ENCODE data around the gene TAGLN3. TPM values are rescaled to one million over a fixed set of nuclear protein-coding genes. Genes with fewer than 3 reads are reported as not detected.
"Not testable (repeated sequence)": the region's sequence is repeated elsewhere in the genome, so short reads cannot be mapped to it uniquely, and the experiment has no call there.

TAGLN3 gene
- total and polyA plus RNA-seq, 2 experiments from 2014 or later, result 0.61 TPM; not detected in 1

DNA sequence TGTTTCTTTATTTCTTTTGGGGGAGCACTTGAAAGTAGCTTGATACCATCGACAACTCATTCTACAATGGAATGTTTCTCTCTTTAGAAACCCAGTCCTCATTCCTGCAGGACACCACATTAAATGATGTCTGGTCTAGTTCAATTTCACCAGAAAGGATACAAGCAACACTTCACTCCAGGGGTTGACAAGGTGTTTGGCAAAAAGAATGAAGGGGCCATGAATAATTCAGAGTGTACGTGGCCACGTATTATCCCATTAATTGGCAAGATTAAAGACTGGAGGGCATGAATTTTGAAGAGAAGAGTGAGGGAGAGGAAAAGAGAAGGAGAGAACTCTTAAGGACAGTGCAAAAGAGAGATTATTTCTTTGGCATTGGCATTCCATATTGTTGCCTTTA lies 36.5 kb downstream of the TAGLN3 start:
- Histone ChIP-seq H3K36me3 (ENCODE audit: low read depth) (no peaks in the 10 kb centered on the region), H3K9ac (no peak overlapping the region), H3K9me3 (ENCODE audit: low read depth) (no peaks in the 10 kb centered on the region), H2AFZ (no peak overlapping the region), H4K20me1 (ENCODE audit: insufficient read depth) (no peaks in the 10 kb centered on the region), H3K9me2 (ENCODE audit: insufficient read depth) (no peaks in the 10 kb centered on the region), H3K4me2 (ENCODE audit: unreplicated experiment) (no peak overlapping the region), H3K79me2 (ENCODE audit: insufficient read depth) (no peaks in the 10 kb centered on the region), H3K27me3 (replicated peaks; ENCODE audit: insufficient read depth) (no peaks in the 10 kb centered on the region), H3K27ac (no peak overlapping the region), H3K4me1 (ENCODE audit: insufficient read depth) (peaks cover 13% of the 10 kb centered on the region; the same call in 1 of the 2 replicates), H3K4me3 (no peak overlapping the region), H3F3A (ENCODE audit: insufficient read depth) (peaks cover 5% of the 10 kb centered on the region; the same call in 1 of the 2 replicates)
- in situ Hi-C loops (cut with MboI), result no loop called here
- DNase-seq, result no peak
- WGBS, 2 experiments (ENCODE audit: low coverage in 1 of 2, low lambda C conversion rate in 2 of 2, missing lambda C conversion rate in 2 of 2), result 49 to 54% methylated on average over 3 of the region's 3 CpGs
- TF ChIP-seq EZH2 (IDR thresholded peaks at IDR 0.05; ENCODE audit: insufficient read depth, poor library complexity, severe bottlenecking), result no peak
- no peak for TF ChIP-seq EZH2phosphoT487 (IDR thresholded peaks at IDR 0.05; ENCODE audit: insufficient read depth, low read depth)

DNA sequence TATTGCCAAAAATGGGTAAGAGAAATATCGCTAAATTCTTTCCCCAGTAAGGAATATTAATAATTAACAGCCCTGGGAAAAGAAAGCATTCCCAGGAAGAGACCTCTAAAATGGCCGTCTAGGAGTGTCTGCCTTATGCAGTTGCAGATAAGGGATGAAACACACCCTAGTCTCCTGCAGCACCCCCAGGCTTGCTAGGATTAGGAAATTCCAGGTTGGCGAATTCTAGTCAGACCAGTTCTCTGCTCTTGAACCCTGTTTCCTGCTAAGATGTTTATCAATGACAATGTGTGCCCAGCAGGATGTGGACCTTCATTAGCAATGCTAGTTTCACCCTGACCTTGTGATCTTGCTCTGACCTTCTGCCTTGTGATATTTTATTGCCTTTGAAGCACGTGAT lies 38.5 kb downstream of the TAGLN3 start:
- H3K9me3 ChIP-seq (ENCODE audit: low read depth); in situ Hi-C loops (cut with MboI): not testable (repeated sequence)
- 63% methylated on average over 4 of the region's 4 CpGs for WGBS, 2 experiments (ENCODE audit: low coverage in 1 of 2, low lambda C conversion rate in 2 of 2, missing lambda C conversion rate in 2 of 2)

DNA sequence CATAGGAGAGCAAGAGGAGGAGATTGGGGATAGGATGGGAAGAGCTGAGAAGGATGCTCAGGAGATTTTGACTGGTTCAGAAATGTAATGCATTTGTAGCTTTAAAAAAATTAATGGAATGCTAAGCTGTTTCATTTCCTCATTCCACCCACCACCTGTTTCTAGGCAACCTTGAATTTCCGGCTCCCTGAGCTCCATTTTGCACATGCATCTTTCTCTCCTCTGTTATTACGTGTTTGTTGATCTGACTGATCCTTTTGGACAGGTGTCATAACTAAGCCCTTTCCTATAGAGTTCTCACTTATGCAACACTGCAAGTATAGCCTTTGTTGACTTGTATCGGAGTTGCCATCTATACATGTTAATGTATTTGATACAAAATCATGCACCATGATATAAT lies 40.1 kb downstream of the TAGLN3 start:
- Histone ChIP-seq H3K4me2 (ENCODE audit: unreplicated experiment) (no peak overlapping the region), H3K9me3 (ENCODE audit: low read depth) (no peaks in the 10 kb centered on the region), H3K4me3 (no peak overlapping the region), H2AFZ (peak overlapping the region; percentile 61), H3K9ac (no peak overlapping the region), H3K4me1 (ENCODE audit: insufficient read depth) (peaks cover 13% of the 10 kb centered on the region; the same call in 1 of the 2 replicates), H3K36me3 (ENCODE audit: low read depth) (no peaks in the 10 kb centered on the region), H3F3A (ENCODE audit: insufficient read depth) (peaks cover 5% of the 10 kb centered on the region; the same call in 1 of the 2 replicates), H3K27ac (no peak overlapping the region), H3K79me2 (ENCODE audit: insufficient read depth) (no peaks in the 10 kb centered on the region), H3K27me3 (replicated peaks; ENCODE audit: insufficient read depth) (no peaks in the 10 kb centered on the region), H4K20me1 (ENCODE audit: insufficient read depth) (no peaks in the 10 kb centered on the region), H3K9me2 (ENCODE audit: insufficient read depth) (no peaks in the 10 kb centered on the region)
- TF ChIP-seq EZH2phosphoT487 (IDR thresholded peaks at IDR 0.05; ENCODE audit: insufficient read depth, low read depth), result no peak
- no peak for TF ChIP-seq EZH2 (IDR thresholded peaks at IDR 0.05; ENCODE audit: insufficient read depth, poor library complexity, severe bottlenecking)
- in situ Hi-C loops (cut with MboI), result no loop called here
- 13 to 16% methylated on average over 3 of the region's 3 CpGs for WGBS, 2 experiments (ENCODE audit: low coverage in 1 of 2, low lambda C conversion rate in 2 of 2, missing lambda C conversion rate in 2 of 2)
- DNase-seq, result peak; percentile 41

More for the DNA sequence above, 38.5 kb downstream of the TAGLN3 start:
- H4K20me1 ChIP-seq (ENCODE audit: insufficient read depth); H3K9ac ChIP-seq; H3K36me3 ChIP-seq (ENCODE audit: low read depth); H3F3A ChIP-seq (ENCODE audit: insufficient read depth); H3K4me2 ChIP-seq (ENCODE audit: unreplicated experiment); DNase-seq; H3K79me2 ChIP-seq (ENCODE audit: insufficient read depth); H2AFZ ChIP-seq; H3K27ac ChIP-seq; H3K4me3 ChIP-seq; H3K27me3 ChIP-seq (replicated peaks; ENCODE audit: insufficient read depth); H3K9me2 ChIP-seq (ENCODE audit: insufficient read depth): not testable (repeated sequence)
- H3K4me1 ChIP-seq (ENCODE audit: insufficient read depth), result peaks cover 13% of the 10 kb centered on the region; the same call in 1 of the 2 replicates

DNA sequence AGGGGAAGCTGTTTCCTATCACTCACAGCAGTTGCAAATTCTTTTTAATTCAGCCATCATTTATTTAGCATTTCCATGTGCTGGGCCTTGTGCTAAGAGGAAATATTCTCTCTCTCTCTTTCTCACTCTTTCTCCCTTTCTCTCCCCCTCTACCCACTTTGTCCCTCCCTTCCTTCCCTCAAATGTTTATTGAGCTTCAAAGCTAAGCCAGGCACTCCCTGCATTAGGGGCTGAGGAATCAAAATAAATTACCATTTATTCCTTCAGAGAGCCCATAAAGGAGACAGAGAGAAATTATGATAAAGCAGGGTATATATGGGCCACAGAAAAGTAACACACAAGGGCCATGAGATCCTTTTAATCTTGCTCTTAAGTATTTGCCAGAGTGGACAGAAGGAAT lies 42.6 kb downstream of the TAGLN3 start:
- in situ Hi-C loops (cut with MboI), result no loop called here
- Histone ChIP-seq H3K4me3 (no peak overlapping the region), H3K4me2 (ENCODE audit: unreplicated experiment) (no peak overlapping the region), H3F3A (ENCODE audit: insufficient read depth) (peaks cover 5% of the 10 kb centered on the region; the same call in 1 of the 2 replicates), H3K79me2 (ENCODE audit: insufficient read depth) (no peaks in the 10 kb centered on the region), H2AFZ (no peak overlapping the region), H3K9me2 (ENCODE audit: insufficient read depth) (no peaks in the 10 kb centered on the region), H3K27me3 (replicated peaks; ENCODE audit: insufficient read depth) (no peaks in the 10 kb centered on the region), H3K9me3 (ENCODE audit: low read depth) (no peaks in the 10 kb centered on the region), H4K20me1 (ENCODE audit: insufficient read depth) (no peaks in the 10 kb centered on the region), H3K9ac (no peak overlapping the region), H3K27ac (no peak overlapping the region), H3K4me1 (ENCODE audit: insufficient read depth) (peaks cover 13% of the 10 kb centered on the region; the same call in 1 of the 2 replicates), H3K36me3 (ENCODE audit: low read depth) (no peaks in the 10 kb centered on the region)
- DNase-seq, result no peak
- TF ChIP-seq EZH2 (IDR thresholded peaks at IDR 0.05; ENCODE audit: insufficient read depth, poor library complexity, severe bottlenecking), result no peak
- TF ChIP-seq EZH2phosphoT487 (IDR thresholded peaks at IDR 0.05; ENCODE audit: insufficient read depth, low read depth), result no peak

DNA sequence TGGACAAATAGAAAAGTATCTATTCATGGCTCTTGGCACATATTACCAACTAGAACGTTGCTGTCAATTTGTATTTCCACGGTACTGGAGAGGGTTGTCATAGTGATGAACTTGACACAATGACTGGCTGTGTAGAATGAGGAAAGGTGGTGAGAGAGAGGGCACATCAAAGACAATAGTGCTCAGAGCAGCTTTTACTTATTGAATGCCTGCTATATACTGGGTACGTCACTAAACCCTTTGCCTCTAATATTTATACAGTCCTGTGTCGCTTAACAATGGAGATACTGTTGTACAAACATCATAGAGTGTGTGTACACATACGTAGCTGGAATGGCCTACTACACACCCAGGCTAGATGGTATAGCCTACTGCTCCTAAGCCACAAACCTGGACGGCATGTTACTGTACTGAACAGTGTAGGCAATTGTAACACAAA lies 44.1 kb downstream of the TAGLN3 start:
- in situ Hi-C loops (cut with MboI), result no loop called here
- TF ChIP-seq EZH2 (IDR thresholded peaks at IDR 0.05; ENCODE audit: insufficient read depth, poor library complexity, severe bottlenecking), result no peak
- TF ChIP-seq EZH2phosphoT487 (IDR thresholded peaks at IDR 0.05; ENCODE audit: insufficient read depth, low read depth), result no peak
- Histone ChIP-seq H3K79me2 (ENCODE audit: insufficient read depth) (no peaks in the 10 kb centered on the region), H3K9me3 (ENCODE audit: low read depth) (no peaks in the 10 kb centered on the region), H3F3A (ENCODE audit: insufficient read depth) (peaks cover 10% of the 10 kb centered on the region; the same call in 1 of the 2 replicates), H3K27ac (no peak overlapping the region), H2AFZ (peak overlapping the region; percentile 95), H3K9ac (no peak overlapping the region), H3K4me1 (ENCODE audit: insufficient read depth) (peaks cover 13% of the 10 kb centered on the region; the same call in 1 of the 2 replicates), H3K4me3 (no peak overlapping the region), H3K27me3 (replicated peaks; ENCODE audit: insufficient read depth) (no peaks in the 10 kb centered on the region), H3K9me2 (ENCODE audit: insufficient read depth) (no peaks in the 10 kb centered on the region), H3K36me3 (ENCODE audit: low read depth) (no peaks in the 10 kb centered on the region), H3K4me2 (ENCODE audit: unreplicated experiment) (no peak overlapping the region), H4K20me1 (ENCODE audit: insufficient read depth) (no peaks in the 10 kb centered on the region)
- DNase-seq, result no peak
- WGBS, 2 experiments (ENCODE audit: low coverage in 1 of 2, low lambda C conversion rate in 2 of 2, missing lambda C conversion rate in 2 of 2), result 64 to 66% methylated on average over 6 of the region's 6 CpGs
